ENCODE data around the gene CGRRF1.

Gene CGRRF1

DNA sequence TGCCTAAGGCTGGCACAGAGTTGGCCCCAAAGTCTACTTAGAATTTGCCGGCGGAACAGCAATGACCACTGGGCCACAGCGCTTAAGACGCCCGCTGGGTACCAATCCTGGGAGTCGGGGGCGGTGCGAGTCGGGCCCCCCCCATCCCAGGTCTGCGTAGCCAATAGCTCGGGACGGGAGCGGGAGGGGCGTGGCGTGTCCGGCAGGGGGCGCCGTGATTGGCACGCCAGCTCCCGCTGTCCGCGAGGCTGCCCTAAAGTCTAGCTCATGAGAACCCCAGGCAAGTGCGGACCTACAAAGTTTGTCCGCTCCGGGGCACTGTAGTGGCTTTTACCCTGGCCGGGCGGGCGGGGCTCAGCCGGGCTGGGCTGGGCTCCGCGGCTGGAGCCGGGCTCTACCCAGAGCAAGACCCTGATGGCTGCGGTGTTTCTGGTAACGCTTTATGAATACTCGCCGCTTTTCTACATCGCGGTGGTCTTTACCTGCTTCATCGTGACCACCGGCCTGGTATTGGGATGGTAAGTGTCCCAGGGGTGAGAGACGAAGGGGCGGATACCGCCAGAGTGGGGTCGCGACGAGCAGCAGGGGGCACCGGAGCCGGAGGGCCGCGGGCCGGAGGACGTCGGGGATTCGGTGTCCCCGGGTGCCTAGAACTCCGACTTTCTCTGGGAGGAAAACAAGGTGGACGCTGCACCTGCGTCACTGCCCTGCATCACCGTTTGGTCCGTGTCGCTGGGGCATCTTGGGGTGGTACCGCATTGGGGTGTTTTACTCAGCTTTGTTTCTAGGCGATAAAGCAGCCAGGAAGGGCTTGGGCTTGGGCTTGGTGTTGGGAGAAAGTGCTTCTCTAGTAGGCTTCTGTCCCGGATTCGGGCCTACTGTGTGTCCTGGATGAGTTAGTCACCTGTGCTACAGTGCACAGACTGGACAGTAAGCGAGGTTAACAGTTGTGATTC, at the start of gene CGRRF1 (continued):
- TF ChIP-seq ZNF335 (tag by site-specific recombination; conservative IDR thresholded peaks at IDR 0.05) (peak; percentile 69), ZBTB8A (tag by site-specific recombination; IDR thresholded peaks at IDR 0.05) (peak; percentile 95), ZNF707 (tag by site-specific recombination; IDR thresholded peaks at IDR 0.05) (no peak), SP7 (tag by site-specific recombination; IDR thresholded peaks at IDR 0.05) (peak; percentile 60; the same call in 1 of the 2 replicates), KLF8 (tag by site-specific recombination; IDR thresholded peaks at IDR 0.05) (peak; percentile 65; the same call in 1 of the 2 replicates), ZNF302 (tag by site-specific recombination; IDR thresholded peaks at IDR 0.05; ENCODE audit: low read depth) (no peak), ZNF157 (tag by site-specific recombination; IDR thresholded peaks at IDR 0.05) (no peak), ZNF16 (tag by site-specific recombination; IDR thresholded peaks at IDR 0.05; ENCODE audit: low read depth) (no peak), ZNF2 (tag by site-specific recombination; IDR thresholded peaks at IDR 0.05) (no peak), ZNF629 (tag by site-specific recombination; IDR thresholded peaks at IDR 0.05) (peak; percentile 50), ZNF600 (tag by site-specific recombination; IDR thresholded peaks at IDR 0.05) (no peak), ZNF654 (tag by site-specific recombination; IDR thresholded peaks at IDR 0.05; ENCODE audit: low read depth) (no peak), ZNF585B (tag by site-specific recombination; IDR thresholded peaks at IDR 0.05) (no peak), YY2 (tag by site-specific recombination; IDR thresholded peaks at IDR 0.05) (no peak), BCL11A (tag by site-specific recombination; IDR thresholded peaks at IDR 0.05; ENCODE audit: low read depth) (0 out of 2 replicates have a peak, but pooled peaks have one; percentile 43), ZNF747 (tag by site-specific recombination; IDR thresholded peaks at IDR 0.05) (no peak), ZNF366 (tag by site-specific recombination; conservative IDR thresholded peaks at IDR 0.05) (no peak), ZNF621 (tag by site-specific recombination; IDR thresholded peaks at IDR 0.05) (no peak), ZEB2 (tag by site-specific recombination; IDR thresholded peaks at IDR 0.05) (peak; percentile 47; the same call in 1 of the 2 replicates), ZNF121 (tag by site-specific recombination; IDR thresholded peaks at IDR 0.05) (no peak), ZNF544 (tag by site-specific recombination; IDR thresholded peaks at IDR 0.05) (no peak)
- TF ChIP-seq, protein P1, sequence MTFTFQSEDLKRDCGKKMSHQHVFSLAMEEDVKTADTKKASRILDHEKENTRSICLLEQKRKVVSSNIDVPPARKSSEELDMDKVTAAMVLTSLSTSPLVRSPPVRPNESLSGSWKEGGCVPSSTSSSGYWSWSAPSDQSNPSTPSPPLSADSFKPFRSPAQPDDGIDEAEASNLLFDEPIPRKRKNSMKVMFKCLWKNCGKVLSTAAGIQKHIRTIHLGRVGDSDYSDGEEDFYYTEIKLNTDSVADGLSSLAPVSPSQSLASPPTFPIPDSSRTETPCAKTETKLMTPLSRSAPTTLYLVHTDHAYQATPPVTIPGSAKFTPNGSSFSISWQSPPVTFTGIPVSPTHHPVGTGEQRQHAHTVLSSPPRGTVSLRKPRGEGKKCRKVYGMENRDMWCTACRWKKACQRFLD (tag by site-specific recombination; IDR thresholded peaks at IDR 0.05): no peak
- TF ChIP-seq, protein P2, sequence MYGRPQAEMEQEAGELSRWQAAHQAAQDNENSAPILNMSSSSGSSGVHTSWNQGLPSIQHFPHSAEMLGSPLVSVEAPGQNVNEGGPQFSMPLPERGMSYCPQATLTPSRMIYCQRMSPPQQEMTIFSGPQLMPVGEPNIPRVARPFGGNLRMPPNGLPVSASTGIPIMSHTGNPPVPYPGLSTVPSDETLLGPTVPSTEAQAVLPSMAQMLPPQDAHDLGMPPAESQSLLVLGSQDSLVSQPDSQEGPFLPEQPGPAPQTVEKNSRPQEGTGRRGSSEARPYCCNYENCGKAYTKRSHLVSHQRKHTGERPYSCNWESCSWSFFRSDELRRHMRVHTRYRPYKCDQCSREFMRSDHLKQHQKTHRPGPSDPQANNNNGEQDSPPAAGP (tag by site-specific recombination; IDR thresholded peaks at IDR 0.05): no peak
- TF ChIP-seq, protein P3, sequence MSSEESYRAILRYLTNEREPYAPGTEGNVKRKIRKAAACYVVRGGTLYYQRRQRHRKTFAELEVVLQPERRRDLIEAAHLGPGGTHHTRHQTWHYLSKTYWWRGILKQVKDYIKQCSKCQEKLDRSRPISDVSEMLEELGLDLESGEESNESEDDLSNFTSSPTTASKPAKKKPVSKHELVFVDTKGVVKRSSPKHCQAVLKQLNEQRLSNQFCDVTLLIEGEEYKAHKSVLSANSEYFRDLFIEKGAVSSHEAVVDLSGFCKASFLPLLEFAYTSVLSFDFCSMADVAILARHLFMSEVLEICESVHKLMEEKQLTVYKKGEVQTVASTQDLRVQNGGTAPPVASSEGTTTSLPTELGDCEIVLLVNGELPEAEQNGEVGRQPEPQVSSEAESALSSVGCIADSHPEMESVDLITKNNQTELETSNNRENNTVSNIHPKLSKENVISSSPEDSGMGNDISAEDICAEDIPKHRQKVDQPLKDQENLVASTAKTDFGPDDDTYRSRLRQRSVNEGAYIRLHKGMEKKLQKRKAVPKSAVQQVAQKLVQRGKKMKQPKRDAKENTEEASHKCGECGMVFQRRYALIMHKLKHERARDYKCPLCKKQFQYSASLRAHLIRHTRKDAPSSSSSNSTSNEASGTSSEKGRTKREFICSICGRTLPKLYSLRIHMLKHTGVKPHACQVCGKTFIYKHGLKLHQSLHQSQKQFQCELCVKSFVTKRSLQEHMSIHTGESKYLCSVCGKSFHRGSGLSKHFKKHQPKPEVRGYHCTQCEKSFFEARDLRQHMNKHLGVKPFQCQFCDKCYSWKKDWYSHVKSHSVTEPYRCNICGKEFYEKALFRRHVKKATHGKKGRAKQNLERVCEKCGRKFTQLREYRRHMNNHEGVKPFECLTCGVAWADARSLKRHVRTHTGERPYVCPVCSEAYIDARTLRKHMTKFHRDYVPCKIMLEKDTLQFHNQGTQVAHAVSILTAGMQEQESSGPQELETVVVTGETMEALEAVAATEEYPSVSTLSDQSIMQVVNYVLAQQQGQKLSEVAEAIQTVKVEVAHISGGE (tag by site-specific recombination; conservative IDR thresholded peaks at IDR 0.05; ENCODE audit: low read depth): 0 out of 2 replicates have a peak, but pooled peaks have one; percentile 11
- TF ChIP-seq, protein P4, sequence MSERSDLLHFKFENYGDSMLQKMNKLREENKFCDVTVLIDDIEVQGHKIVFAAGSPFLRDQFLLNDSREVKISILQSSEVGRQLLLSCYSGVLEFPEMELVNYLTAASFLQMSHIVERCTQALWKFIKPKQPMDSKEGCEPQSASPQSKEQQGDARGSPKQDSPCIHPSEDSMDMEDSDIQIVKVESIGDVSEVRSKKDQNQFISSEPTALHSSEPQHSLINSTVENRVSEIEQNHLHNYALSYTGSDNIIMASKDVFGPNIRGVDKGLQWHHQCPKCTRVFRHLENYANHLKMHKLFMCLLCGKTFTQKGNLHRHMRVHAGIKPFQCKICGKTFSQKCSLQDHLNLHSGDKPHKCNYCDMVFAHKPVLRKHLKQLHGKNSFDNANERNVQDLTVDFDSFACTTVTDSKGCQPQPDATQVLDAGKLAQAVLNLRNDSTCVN (tag by site-specific recombination; optimal IDR thresholded peaks at IDR 0.05): peak; percentile 38
- TF ChIP-seq, protein P5, sequence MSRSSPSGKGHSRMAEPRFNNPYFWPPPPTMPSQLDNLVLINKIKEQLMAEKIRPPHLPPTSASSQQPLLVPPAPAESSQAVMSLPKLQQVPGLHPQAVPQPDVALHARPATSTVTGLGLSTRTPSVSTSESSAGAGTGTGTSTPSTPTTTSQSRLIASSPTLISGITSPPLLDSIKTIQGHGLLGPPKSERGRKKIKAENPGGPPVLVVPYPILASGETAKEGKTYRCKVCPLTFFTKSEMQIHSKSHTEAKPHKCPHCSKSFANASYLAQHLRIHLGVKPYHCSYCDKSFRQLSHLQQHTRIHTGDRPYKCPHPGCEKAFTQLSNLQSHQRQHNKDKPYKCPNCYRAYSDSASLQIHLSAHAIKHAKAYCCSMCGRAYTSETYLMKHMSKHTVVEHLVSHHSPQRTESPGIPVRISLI (tag by site-specific recombination; IDR thresholded peaks at IDR 0.05): no peak
- TF ChIP-seq, protein P6, sequence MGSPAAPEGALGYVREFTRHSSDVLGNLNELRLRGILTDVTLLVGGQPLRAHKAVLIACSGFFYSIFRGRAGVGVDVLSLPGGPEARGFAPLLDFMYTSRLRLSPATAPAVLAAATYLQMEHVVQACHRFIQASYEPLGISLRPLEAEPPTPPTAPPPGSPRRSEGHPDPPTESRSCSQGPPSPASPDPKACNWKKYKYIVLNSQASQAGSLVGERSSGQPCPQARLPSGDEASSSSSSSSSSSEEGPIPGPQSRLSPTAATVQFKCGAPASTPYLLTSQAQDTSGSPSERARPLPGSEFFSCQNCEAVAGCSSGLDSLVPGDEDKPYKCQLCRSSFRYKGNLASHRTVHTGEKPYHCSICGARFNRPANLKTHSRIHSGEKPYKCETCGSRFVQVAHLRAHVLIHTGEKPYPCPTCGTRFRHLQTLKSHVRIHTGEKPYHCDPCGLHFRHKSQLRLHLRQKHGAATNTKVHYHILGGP (tag by site-specific recombination; IDR thresholded peaks at IDR 0.05): no peak
- TF ChIP-seq, protein P7, sequence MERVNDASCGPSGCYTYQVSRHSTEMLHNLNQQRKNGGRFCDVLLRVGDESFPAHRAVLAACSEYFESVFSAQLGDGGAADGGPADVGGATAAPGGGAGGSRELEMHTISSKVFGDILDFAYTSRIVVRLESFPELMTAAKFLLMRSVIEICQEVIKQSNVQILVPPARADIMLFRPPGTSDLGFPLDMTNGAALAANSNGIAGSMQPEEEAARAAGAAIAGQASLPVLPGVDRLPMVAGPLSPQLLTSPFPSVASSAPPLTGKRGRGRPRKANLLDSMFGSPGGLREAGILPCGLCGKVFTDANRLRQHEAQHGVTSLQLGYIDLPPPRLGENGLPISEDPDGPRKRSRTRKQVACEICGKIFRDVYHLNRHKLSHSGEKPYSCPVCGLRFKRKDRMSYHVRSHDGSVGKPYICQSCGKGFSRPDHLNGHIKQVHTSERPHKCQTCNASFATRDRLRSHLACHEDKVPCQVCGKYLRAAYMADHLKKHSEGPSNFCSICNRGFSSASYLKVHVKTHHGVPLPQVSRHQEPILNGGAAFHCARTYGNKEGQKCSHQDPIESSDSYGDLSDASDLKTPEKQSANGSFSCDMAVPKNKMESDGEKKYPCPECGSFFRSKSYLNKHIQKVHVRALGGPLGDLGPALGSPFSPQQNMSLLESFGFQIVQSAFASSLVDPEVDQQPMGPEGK (tag by site-specific recombination; IDR thresholded peaks at IDR 0.05): peak; percentile 99
